HT-29 (cell line): Measurements from ENCODE around the gene DRC3. TPM values are rescaled to one million over a fixed set of nuclear protein-coding genes. Genes with fewer than 3 reads are reported as not detected.
"Not testable (repeated sequence)": the region's sequence is repeated elsewhere in the genome, so short reads cannot be mapped to it uniquely, and the experiment has no call there.

Source experiments
- DNase-seq: peaks from one replicate; pipeline ENCODE4 v3.0.0-alpha.2; 2015; ENCODE audit warnings: low spot score
- total RNA-seq: library from RNA; depleted of rRNA; stranded (reverse); fragments of >200 nt; shearing (Covaris generic); gene quantifications from 2 replicates; pipeline ENCODE4 v1.2.3, GENCODE V29; 2014

The DRC3 gene
- total RNA-seq, 1 experiment from 2014 or later, result 0.03 TPM

DNA sequence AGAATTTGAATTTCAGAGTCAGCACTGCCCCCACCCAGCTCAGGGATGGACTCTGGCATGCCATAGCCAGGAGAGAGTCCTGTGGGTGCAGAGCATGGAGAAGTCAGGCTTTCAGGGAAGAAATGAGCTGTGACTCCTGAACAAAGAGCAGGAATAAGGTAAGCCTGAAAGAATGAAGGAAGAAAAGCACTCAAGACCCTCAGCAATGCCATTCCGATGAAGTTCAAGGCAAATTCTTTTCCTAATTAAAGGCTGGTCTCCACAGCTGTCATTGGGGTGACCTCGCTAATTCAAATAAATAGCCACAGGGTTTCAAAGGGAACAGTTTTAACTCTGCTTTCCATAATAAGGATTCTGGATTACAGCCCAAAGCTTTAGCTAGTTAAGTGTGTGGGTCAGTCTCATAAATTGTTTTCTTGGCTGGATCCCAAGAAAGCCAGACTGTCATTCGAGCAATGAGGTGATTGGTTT is 32.2 kb upstream of the DRC3 start:
- no peak for DNase-seq

DNA sequence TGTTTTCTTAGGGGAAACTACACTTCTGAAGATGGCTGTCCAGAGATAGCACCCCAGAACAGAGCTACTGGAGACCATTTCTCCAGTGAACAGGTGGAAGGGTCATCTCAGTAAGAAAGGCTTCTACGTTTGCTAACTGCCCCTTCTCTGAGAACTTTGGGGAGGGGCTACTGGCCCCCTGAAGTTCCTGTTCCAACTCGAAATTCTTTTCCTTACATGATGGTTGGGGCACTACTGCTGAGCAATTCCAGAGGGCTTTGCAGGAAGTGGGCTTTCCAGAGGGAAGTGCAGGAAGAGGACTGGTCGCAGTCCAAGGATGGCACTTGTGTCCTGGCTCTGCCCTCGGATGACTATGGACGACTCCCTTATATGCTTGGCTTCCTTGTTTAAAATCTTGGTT is 31.6 kb upstream of the DRC3 start:
- DNase-seq, result no peak

DNA sequence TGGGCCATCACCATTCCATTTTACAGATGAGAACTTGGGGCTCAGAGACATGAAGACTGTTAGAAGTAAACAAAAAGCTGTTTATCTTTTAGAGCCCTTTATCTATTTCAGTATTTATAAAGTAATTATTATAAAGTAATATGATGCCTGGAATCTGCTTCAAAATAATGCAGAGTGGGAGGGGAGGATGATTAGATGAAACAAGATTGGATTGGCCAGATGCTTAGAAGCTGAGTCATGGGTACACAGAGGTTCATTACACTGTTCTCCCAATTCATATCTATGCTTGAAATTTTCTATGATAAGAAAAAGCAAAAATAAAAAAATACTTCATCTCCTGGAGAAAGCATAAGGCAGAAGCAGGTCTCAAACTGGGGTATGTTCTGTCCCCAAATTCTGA is 29.8 kb upstream of the DRC3 start:
- no peak for DNase-seq

GRCh38 chr17:17943281-17943984 is 29.2 kb upstream of the DRC3 start:
- no peak for DNase-seq

- DNase-seq, result no peak
These were observed 28.4 kb upstream of the DRC3 start for GRCh38 chr17:17944242-17944641.

- DNase-seq, result no peak
These were observed 27.9 kb upstream of the DRC3 start for GRCh38 chr17:17944743-17945142.

- DNase-seq, result no peak
These were observed 26.6 kb upstream of the DRC3 start for GRCh38 chr17:17946093-17946492.

GRCh38 chr17:17947309-17947708 is 25.4 kb upstream of the DRC3 start:
- no peak for DNase-seq

- no peak for DNase-seq
These were observed 24.7 kb upstream of the DRC3 start for GRCh38 chr17:17947966-17948365.

DNA sequence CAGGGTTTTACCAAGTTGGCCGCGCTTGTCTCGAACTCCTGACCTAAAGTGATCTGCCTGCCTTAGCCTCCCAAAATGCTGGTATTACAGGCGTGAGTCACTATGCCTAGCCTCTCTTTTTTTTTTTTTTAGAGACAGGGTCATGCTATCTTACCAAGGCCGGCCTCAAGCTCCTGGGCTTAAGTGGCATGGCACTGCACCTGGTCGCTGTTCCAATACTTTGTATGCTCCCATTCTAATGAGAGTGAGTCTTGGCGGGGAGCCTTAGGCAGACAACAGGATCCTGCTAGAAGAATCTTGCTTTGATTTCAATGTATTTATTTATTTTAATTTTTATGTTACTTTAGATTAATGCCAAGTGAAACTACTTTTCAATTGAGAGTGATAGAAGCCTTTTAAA is 22.3 kb upstream of the DRC3 start:
- DNase-seq, result no peak

GRCh38 chr17:17950806-17951205 is 21.9 kb upstream of the DRC3 start:
- DNase-seq, result peak; percentile 22

GRCh38 chr17:17951524-17951923 is 21.1 kb upstream of the DRC3 start:
- no peak for DNase-seq

DNA sequence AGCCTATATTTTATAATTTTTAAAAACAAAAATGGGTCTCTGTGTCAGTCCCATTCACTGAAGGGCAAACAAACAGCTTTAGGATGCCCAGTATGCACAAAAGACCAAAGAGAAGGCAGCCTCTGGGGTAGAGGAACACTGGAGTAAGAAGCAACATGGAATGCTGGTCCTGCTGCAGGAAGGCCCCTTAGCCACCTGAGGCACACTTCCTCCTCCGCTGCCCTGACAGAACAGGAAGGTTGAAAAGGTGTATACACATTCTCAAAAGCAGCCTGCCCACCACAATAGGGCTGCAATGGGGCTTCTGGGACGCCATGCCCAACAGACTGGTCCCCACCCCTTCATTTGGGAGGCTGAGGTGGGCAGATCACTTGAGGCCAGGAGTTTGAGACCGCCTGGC is 20.0 kb upstream of the DRC3 start:
- no peak for DNase-seq

- DNase-seq, result no peak
These were observed 18.6 kb upstream of the DRC3 start for GRCh38 chr17:17954079-17954478.

GRCh38 chr17:17955790-17956341 is 16.8 kb upstream of the DRC3 start:
- DNase-seq, result not testable (repeated sequence)

- no peak for DNase-seq
These were observed 15.1 kb upstream of the DRC3 start for GRCh38 chr17:17957584-17957916.

GRCh38 chr17:17958982-17959381 is 13.7 kb upstream of the DRC3 start:
- no peak for DNase-seq

- no peak for DNase-seq
These were observed 12.9 kb upstream of the DRC3 start for GRCh38 chr17:17959520-17960361.

DNA sequence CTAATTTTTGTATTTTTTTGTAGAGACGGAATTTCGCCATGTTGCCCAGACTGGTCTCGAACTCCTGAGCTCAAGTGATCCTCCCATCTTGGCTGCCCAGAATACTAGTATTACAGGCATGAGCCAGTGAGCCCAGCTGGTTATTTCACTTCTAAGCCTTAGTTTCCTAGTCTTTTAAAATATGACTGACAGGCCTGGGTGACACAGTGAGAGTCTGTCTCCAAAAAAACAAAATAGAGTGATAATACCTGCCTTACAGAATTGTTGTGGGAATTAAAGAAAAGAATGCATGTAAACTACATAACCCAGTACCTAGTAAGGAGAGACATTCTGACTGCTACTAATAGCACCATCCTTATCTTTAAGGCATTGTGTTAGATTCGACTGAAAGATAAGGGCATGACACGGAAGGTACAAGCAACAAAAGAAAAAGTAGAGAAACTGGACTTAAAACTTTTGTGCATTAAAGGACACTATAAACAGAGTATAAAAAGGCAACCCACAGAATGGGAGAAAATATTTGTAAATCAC is 12.1 kb upstream of the DRC3 start:
- DNase-seq, result no peak

GRCh38 chr17:17963066-17963465 is 9.6 kb upstream of the DRC3 start:
- DNase-seq, result no peak

DNA sequence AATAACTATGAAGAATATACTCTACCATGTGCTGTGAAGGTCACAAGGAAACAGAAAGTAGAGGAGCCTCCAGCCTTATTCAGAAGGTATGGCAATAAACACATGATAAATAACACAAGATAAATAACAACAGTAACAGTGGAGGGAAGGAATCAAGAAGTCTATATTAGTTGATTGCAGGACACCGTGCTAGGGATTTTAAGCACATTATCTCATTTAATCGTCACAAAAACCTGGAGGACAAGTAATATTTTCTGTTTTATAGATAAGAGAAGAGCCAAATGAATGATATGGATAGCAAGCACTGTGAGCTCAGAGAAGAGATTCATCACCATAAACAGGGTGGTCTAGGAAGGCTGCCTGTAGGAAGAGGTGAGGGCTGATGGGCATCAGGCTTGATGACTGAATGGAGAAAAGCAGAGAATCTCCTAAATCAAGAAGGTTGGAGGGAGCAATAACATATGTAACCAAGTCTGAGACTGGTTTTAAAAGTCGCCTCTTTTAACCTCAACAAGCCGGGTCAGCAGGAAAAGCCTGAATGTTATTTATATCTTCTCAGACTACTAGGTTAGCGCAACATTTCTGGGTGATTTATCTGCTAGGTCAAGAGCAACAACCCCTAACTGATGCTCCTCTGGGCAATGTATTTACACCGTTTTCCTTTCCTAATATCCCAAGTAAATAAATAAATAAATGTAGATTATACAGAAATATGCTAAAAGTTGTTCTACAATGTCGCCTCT is 8.8 kb upstream of the DRC3 start:
- DNase-seq, result no peak

DNA sequence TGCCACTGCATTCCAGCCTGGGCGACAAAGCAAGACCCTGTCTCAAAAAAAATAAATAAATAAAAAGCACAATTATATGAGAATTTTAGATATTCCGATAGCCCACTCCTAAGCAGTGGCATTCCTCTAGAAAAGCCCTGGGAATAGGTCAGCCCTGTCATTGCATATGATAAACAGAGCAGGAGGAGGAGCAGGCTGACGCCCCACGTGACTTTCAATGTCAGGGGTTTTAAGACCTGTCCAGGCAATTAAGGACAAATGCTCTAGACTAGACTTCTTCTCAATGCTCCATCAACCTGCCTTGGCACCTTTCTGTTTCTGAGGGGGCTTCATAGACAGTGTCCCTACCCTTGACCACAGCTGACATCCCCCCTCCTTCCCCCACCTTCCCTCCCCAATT is 8.0 kb upstream of the DRC3 start:
- no peak for DNase-seq
